ENCODE results near the gene KLHL8.

DNA sequence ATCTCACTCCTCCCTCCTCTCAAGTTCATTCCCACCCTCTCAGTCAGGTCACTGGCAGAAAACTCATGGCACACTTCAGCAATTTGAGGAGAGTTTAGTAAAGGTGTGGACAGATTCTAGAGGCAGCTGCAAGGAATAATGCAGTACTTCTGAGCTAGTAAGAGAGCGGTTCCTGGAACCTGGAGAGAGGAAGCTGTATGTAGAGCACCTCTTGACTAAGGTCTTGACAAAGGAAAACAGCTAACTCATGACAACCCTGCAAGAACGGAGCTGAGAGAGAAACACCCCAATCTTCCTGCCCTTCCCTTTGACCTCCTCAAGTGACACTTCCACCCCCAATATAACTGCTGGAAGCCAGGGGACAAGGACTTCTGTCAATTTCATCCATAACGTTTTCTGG lies 9.6 kb upstream of the KLHL8 start:
- TF ChIP-seq POLR2A (IDR thresholded peaks at IDR 0.05): no peak
- TF ChIP-seq, protein P1, sequence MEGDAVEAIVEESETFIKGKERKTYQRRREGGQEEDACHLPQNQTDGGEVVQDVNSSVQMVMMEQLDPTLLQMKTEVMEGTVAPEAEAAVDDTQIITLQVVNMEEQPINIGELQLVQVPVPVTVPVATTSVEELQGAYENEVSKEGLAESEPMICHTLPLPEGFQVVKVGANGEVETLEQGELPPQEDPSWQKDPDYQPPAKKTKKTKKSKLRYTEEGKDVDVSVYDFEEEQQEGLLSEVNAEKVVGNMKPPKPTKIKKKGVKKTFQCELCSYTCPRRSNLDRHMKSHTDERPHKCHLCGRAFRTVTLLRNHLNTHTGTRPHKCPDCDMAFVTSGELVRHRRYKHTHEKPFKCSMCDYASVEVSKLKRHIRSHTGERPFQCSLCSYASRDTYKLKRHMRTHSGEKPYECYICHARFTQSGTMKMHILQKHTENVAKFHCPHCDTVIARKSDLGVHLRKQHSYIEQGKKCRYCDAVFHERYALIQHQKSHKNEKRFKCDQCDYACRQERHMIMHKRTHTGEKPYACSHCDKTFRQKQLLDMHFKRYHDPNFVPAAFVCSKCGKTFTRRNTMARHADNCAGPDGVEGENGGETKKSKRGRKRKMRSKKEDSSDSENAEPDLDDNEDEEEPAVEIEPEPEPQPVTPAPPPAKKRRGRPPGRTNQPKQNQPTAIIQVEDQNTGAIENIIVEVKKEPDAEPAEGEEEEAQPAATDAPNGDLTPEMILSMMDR (IDR thresholded peaks at IDR 0.05): no peak
